Fibroblast of the aortic adventitia (primary cell): Measurements from ENCODE around the gene SMIM35. TPM values are rescaled to one million over a fixed set of nuclear protein-coding genes. Genes with fewer than 3 reads are reported as not detected.

Experiments used
- DNase-seq: peaks from one replicate; pipeline ENCODE4 v3.0.0-alpha.2; 2010; ENCODE audit warnings: low read depth
- H3K4me3 ChIP-seq: 2 replicates; pipeline ENCODE4 v1.5.1; 2011; ENCODE audit warnings: low read depth, mild to moderate bottlenecking, control low read depth, low read length, moderate library complexity
- CTCF ChIP-seq: IDR thresholded peaks from 2 replicates; pipeline ENCODE4 v1.5.1; 2011; ENCODE audit warnings: mild to moderate bottlenecking, low read length, control low read depth, inconsistent platforms; ENCODE audit not compliant: insufficient read depth
- total RNA-seq: library from RNA; depleted of rRNA; stranded (reverse); fragments of >200 nt; gene quantifications from 2 replicates; pipeline ENCODE4 v1.2.3, GENCODE V29; 2012; ENCODE audit warnings: low replicate concordance

SMIM35 gene
- total RNA-seq, 1 donor = not detected

- no peak for TF ChIP-seq CTCF
- H3K4me3 ChIP-seq = no peak overlapping the region
- DNase-seq = no peak
Measured at GRCh38 chr11:118059246-118059940, 27.4 kb downstream of the SMIM35 start.

- TF ChIP-seq CTCF = no peak
- DNase-seq = no peak
- no peak overlapping the region for H3K4me3 ChIP-seq
Measured at GRCh38 chr11:118058311-118059245, 28.2 kb downstream of the SMIM35 start.

- H3K4me3 ChIP-seq = no peak overlapping the region
- DNase-seq = no peak
- no peak for TF ChIP-seq CTCF
Measured at GRCh38 chr11:118057251-118058145, 29.3 kb downstream of the SMIM35 start.

GRCh38 chr11:118056806-118057205, 30.0 kb downstream of the SMIM35 start:
- no peak overlapping the region for H3K4me3 ChIP-seq
- TF ChIP-seq CTCF = no peak
- no peak for DNase-seq

GRCh38 chr11:118055966-118056365, 30.8 kb downstream of the SMIM35 start:
- TF ChIP-seq CTCF = no peak
- no peak overlapping the region for H3K4me3 ChIP-seq
- no peak for DNase-seq
